ENCODE results near the gene BFSP2.

DNA sequence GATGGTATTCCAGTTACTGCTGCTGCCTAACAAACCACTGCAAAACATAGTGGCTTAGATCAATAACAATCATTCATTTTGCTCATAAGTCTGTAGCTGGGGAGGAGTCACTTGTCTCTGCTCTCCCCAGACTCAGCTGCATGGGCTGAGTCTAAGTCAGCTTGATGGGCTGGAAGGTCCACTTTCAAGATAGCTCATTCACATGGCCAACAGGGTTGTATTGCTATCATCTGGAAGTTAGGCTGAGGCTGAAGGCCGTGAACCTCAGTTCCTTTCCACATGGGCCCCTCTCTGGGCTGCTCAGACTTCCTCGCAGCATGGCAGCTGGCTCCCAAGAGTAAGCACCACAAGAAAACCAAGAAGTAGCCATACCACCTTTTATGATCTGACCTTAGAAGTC lies 28.7 kb upstream of the BFSP2 start:
- TF ChIP-seq EZH2 (IDR thresholded peaks at IDR 0.05; ENCODE audit: insufficient read depth, poor library complexity, severe bottlenecking) (no peak), EZH2phosphoT487 (IDR thresholded peaks at IDR 0.05; ENCODE audit: insufficient read depth, low read depth) (no peak)

All from GM23248 (cell line).